ENCODE data around the gene GTF2H4.
"Not testable (repeated sequence)": the region's sequence is repeated elsewhere in the genome, so short reads cannot be mapped to it uniquely, and the experiment has no call there.

The GTF2H4 gene

DNA sequence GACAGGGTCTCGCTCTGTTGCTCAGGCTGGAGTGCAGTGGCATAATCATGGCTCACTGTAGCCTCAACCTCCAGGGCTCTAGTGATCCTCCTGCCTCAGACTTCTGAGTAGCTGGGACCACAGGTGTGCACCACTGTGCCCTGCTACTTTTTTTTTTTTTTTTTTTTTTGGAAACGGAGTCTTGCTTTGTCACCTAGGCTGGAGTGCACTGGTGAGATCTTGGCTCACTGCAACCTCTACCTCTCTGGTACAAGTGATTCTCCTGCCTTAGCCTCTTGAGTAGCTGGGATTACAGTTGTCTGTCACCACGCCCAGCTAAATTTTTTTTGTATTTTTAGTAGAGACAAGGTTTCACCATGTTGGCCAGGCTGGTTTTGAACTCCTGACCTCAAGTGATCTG is 19.1 kb downstream of the GTF2H4 start:
- DNase-seq: not testable (repeated sequence)

GRCh38 chr6:30928677-30929076 is 20.7 kb downstream of the GTF2H4 start:
- no peak for DNase-seq

GRCh38 chr6:30930506-30930905 is 22.5 kb downstream of the GTF2H4 start:
- no peak for DNase-seq

GRCh38 chr6:30931272-30931671 is 23.3 kb downstream of the GTF2H4 start:
- no peak for DNase-seq

GRCh38 chr6:30931969-30932645 is 24.1 kb downstream of the GTF2H4 start, which contains the start of gene SFTA2:
TSS of gene SFTA2 (minus strand) at chr6:30932170. CDS start at chr6:30932096, 74 bp downstream.
- DNase-seq: no peak

GRCh38 chr6:30932665-30933365 is 24.8 kb downstream of the GTF2H4 start:
- DNase-seq: no peak

DNA sequence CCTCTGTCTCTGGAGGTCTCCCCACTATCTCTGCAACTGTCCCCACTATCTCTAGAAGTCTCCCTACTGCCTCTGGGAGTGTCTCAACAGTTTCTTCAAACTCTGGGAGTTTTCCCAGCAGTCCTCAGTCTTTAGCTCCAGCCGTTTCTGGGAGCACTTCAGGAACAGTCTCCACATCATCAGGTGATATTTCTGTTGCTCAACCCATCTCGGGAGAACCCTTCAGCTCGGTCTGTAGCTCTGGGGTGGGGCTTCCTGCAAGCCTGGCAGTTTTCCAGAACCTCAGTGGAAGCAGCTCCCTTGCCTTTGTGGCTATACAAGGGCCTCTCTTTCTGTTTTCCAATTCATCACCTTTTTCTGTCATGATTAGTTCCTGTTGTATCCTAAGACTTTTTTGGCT is 27.0 kb downstream of the GTF2H4 start:
- no peak for DNase-seq

DNA sequence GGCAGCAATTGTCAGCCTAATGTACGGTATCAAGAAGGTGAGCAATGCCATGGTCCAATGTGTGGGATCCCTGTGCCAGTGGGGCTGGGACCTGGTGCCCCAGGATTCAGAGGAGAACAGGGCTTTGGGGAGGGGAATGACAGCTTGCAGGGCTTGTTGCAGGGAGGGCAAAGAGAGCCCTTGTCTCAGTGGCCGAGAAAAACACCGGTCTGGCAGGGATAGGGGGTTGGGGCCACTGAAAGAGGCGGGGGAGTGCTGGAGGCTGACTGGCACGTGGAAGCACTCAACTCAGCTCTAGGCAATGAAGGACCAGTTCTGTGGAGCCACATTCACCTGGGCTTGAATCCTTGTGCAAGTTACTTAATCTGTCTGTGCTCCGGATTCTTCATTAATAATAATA is 29.3 kb downstream of the GTF2H4 start:
- DNase-seq: no peak

- DNase-seq: no peak
These were observed 30.7 kb downstream of the GTF2H4 start for GRCh38 chr6:30938730-30939129.

GRCh38 chr6:30939473-30939872 is 31.5 kb downstream of the GTF2H4 start:
- DNase-seq: no peak

- DNase-seq: no peak
These were observed 32.5 kb downstream of the GTF2H4 start, which contains the start of gene MUCL3 for GRCh38 chr6:30940361-30940986. TSS of gene MUCL3 (plus strand) at chr6:30940973. CDS start at chr6:30941000, 27 bp downstream.

DNA sequence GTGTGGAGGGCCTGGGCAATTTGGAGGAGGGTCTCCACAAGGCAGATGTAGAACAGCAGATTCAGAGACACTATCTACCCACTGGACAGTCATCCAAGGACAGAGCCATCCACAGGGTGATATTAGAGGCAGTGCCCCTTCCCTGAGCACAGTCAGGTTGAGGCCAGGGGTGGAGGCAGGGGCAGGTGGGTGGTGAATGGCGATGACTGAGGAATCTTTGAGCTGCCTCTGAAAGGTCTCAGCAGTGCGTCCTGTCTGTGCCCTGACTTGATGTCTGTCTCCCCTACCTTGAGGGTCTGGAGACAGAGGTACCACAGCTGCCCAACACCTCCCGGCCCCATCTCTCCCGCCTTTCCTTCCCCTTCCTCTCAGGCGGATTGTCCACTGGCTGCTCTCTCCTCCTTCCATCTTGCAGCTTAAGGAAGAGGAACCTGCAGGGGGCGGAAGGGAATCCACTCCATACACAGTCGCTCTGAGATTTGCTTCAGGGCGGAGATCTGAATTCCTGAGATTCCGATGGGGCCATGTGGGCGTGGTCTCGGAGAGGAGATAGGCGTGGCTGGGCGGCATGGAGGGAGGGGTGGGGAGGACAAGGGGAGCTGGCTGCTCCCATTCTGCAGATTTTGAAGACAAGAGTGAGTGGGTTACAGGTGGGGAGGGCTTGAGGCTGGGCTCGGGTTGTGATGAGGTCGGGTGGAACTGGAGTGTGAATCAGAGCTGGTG is 34.5 kb downstream of the GTF2H4 start:
- DNase-seq: no peak

- DNase-seq: no peak
These were observed 36.0 kb downstream of the GTF2H4 start for GRCh38 chr6:30944051-30944450.

DNA sequence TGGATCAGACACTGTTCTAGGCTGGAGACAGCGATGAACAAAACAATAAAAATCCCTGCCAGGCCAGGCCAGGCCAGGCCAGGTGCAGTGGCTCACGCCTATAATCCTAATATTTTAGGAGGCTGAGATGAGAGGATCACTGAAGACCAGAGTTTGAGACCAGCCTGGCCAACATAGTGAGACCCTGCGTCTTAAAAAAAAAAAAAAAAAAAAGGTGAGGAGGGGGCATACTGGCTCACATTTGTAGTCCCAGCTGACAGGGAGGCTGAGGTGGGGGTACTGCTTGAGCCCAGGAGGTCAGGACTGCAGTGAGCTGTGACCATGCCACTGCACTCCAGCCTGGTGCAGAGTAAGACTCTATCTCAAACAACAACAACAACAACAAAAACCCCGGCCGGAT is 37.3 kb downstream of the GTF2H4 start:
- DNase-seq: no peak

DNA sequence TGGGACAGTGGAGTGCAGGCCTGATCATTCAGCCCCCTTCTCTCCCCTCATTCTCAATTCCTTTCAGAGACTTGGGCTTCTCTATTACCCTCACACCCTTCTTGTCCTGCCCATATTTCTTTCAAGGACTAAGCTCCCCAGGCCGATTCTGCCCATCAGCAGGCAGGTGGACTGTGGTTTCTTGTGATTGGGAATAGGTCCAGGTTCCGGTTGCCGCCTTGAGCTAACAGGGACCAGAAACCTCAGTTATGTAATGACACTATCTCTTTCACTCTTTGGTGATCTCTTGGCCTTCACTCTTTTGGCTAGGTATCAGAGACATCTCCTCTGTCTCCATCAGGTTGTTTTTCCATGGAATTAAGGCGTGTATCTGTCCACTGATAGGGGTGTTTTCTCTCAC is 39.2 kb downstream of the GTF2H4 start:
- no peak for DNase-seq

GRCh38 chr6:30948811-30949210 is 40.8 kb downstream of the GTF2H4 start:
- no peak for DNase-seq

DNA sequence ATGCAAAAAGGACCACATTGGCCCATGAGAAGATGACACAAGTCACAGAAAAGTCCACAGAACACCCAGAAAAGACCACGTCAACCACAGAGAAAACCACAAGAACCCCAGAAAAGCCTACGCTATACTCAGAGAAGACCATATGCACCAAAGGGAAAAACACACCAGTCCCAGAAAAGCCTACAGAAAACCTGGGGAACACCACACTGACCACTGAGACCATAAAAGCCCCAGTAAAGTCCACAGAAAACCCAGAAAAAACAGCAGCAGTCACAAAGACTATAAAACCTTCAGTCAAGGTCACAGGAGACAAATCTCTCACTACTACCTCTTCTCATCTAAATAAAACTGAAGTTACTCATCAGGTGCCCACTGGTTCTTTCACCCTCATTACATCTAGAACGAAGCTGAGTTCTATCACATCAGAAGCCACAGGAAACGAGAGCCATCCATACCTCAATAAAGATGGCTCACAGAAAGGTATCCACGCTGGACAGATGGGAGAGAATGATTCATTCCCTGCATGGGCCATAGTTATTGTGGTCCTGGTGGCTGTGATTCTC is 44.0 kb downstream of the GTF2H4 start:
- no peak for DNase-seq

GRCh38 chr6:30954631-30955366 is 46.8 kb downstream of the GTF2H4 start:
- DNase-seq: no peak

- no peak for DNase-seq
These were observed 47.5 kb downstream of the GTF2H4 start for GRCh38 chr6:30955367-30956042.

- DNase-seq: no peak
These were observed 49.7 kb downstream of the GTF2H4 start for GRCh38 chr6:30957716-30958115.

- DNase-seq: no peak
These were observed 53.1 kb downstream of the GTF2H4 start for GRCh38 chr6:30960907-30961673.
